Neural crest cell (in vitro differentiated cells): ENCODE measurements around the gene SLC22A13. TPM values are rescaled to one million over a fixed set of nuclear protein-coding genes. Genes with fewer than 3 reads are reported as not detected.
"Not testable (repeated sequence)": the region's sequence is repeated elsewhere in the genome, so short reads cannot be mapped to it uniquely, and the experiment has no call there.

Source experiments
- DNase-seq: peaks from one replicate; pipeline ENCODE4 v3.0.0; 2021; ENCODE audit warnings: low read depth, mixed read lengths, low spot score
- H3K27ac Mint-ChIP-seq: one replicate; pipeline ENCODE4 v1.8.0; 2021; ENCODE audit warnings: mild to moderate bottlenecking, mixed read lengths; ENCODE audit not compliant: unreplicated experiment
- H3K27me3 Mint-ChIP-seq: 2 replicates; pipeline ENCODE4 v1.8.0; 2021; ENCODE audit warnings: low read depth, mild to moderate bottlenecking, mixed read lengths
- H3K36me3 Mint-ChIP-seq: 2 replicates; pipeline ENCODE4 v1.8.0; 2021; ENCODE audit warnings: low read depth, mild to moderate bottlenecking, mixed read lengths
- H3K4me1 Mint-ChIP-seq: 2 replicates; pipeline ENCODE4 v1.8.0; 2021; ENCODE audit warnings: mixed read lengths
- H3K4me3 Mint-ChIP-seq: one replicate; pipeline ENCODE4 v1.8.0; 2021; ENCODE audit warnings: mild to moderate bottlenecking, mixed read lengths
- H3K9me3 Mint-ChIP-seq: 2 replicates; pipeline ENCODE4 v1.8.0; 2021; ENCODE audit warnings: mixed read lengths
- total RNA-seq: library from RNA; stranded (reverse); gene quantifications from 2 replicates; pipeline ENCODE4 v1.2.1, GENCODE V29; 2021
- TF ChIP-seq, protein P1 (sequence below): fragments of 200-600 bp; sonication (generic); conservative IDR thresholded peaks from 2 replicates; pipeline ENCODE4 v1.5.0; 2021; ENCODE audit warnings: antibody characterized with exemption, mild to moderate bottlenecking

Gene SLC22A13
- total RNA-seq, 1 donor from 2014 or later: 0.19 TPM

DNA sequence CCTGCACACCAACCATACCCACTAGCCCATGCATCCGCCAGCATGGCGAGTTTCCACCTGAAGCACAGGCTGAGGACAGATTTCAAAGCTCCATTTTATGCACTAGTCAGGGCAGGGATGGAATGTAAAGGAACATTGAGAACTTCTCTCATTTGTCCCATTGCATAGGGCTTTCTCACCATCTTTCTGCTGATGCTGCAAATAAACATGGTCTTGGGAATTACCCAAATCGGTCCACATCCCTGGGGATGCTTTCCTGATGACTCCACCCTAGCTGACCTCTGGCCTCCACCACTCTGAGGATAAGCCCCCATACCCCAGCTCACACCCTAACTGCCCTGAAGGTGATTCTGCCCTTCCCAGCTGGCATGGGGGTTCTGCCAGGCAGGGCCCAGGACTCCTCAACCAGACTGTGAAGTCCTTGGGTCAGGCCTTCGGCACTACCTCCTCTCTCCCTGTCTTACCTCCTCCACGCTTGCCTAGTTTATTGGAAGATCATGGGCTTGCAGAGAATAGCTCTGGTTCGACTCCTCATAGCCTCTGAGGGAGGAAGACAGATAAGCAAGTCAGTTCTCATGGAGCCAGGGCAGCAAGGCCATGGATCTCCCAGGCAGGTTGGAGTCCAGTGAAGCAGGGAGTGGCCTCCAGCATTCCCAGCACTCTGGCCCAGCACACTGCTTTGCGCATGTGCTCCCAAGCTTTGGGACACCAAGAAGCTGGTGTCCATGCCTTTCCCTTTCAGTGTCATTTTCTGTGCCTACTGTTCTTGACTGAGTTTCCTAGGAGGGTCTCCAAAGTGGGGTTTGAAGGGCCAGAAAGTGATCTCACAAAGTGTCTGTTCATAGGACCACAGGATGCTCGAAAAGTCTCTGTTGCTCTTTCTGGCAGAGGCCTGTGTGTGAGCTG, 53.4 kb downstream of the SLC22A13 start:
- no peak for DNase-seq
- Mint-ChIP-seq H3K4me3 (no peak overlapping the region), H3K27ac (peak overlapping the region; percentile 35), H3K9me3 (peaks cover 2% of the 10 kb centered on the region), H3K4me1 (no peaks in the 10 kb centered on the region), H3K36me3 (no peaks in the 10 kb centered on the region), H3K27me3 (peaks cover 3% of the 10 kb centered on the region)
- TF ChIP-seq, protein P1, sequence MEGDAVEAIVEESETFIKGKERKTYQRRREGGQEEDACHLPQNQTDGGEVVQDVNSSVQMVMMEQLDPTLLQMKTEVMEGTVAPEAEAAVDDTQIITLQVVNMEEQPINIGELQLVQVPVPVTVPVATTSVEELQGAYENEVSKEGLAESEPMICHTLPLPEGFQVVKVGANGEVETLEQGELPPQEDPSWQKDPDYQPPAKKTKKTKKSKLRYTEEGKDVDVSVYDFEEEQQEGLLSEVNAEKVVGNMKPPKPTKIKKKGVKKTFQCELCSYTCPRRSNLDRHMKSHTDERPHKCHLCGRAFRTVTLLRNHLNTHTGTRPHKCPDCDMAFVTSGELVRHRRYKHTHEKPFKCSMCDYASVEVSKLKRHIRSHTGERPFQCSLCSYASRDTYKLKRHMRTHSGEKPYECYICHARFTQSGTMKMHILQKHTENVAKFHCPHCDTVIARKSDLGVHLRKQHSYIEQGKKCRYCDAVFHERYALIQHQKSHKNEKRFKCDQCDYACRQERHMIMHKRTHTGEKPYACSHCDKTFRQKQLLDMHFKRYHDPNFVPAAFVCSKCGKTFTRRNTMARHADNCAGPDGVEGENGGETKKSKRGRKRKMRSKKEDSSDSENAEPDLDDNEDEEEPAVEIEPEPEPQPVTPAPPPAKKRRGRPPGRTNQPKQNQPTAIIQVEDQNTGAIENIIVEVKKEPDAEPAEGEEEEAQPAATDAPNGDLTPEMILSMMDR: no peak

DNA sequence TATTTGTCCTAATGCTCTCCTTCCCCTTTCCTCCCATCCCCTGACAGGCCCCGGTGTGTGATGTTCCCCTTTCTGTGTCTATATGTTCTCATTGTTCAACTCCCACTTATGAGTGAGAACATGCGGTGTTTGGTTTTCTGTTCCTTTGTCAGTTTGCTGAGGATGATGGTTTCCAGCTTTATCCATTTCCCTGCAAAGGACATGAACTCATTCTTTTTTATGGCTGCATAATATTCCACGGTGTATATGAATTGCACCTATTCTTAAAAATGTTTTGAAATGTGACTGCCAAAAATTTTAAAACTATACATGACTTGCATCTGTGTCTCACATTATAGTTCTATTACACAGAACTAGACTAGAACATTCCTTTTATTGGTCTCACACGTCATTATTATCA, 55.0 kb downstream of the SLC22A13 start:
- not testable (repeated sequence) for H3K36me3 Mint-ChIP-seq, H3K4me3 Mint-ChIP-seq, H3K27me3 Mint-ChIP-seq

DNA sequence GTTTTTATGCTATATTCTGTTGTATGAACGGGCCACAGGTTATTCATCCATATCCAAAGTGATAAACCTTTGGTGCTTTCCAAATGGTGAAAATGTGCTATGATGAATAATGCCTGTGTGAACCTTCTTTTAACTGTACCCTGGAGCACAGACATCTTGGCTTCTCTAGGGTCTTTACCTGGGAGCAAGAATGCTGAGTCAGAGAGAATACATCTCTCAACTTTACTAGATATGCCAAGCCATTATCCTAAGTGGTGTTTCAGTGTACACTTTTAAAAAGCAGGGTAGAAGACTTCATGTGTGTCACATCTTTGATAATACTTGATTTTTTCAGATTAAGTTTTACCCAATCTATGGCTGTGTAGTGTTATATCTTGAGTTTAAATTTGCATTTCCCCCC, 57.4 kb downstream of the SLC22A13 start:
- Mint-ChIP-seq H3K4me1 (no peaks in the 10 kb centered on the region), H3K27me3 (peaks cover 6% of the 10 kb centered on the region), H3K4me3 (no peak overlapping the region), H3K27ac (no peak overlapping the region), H3K9me3 (peaks cover 11% of the 10 kb centered on the region), H3K36me3 (no peaks in the 10 kb centered on the region)
- TF ChIP-seq, protein P1: no peak
- no peak for DNase-seq

More for the DNA sequence above, 55.0 kb downstream of the SLC22A13 start:
- H3K4me1 Mint-ChIP-seq, DNase-seq, H3K9me3 Mint-ChIP-seq, H3K27ac Mint-ChIP-seq: not testable (repeated sequence)

DNA sequence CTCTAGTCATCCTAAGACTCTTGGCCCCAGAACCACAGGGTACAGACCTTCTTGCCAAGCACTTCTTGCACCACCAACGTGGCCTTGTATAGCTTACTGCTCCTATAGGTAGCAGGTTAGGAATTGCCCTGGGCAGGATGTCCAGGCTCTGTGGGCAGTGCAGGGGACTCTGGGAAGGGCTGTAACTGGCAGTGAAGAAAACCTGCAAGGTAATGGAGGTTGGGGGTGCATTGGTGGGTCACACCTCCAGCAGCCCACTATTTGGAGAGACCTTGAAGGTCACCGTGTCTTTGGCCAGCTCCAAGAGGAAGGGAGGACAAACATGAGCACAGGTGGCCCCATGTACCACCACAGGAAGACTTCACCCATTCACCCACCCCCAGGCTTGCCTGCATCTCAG, 59.6 kb downstream of the SLC22A13 start:
- H3K36me3 Mint-ChIP-seq: no peaks in the 10 kb centered on the region
- DNase-seq: no peak
- TF ChIP-seq, protein P1: no peak
- no peak overlapping the region for H3K4me3 Mint-ChIP-seq
- H3K27me3 Mint-ChIP-seq: peaks cover 6% of the 10 kb centered on the region
- no peaks in the 10 kb centered on the region for H3K4me1 Mint-ChIP-seq
- H3K9me3 Mint-ChIP-seq: peaks cover 14% of the 10 kb centered on the region
- H3K27ac Mint-ChIP-seq: no peak overlapping the region

DNA sequence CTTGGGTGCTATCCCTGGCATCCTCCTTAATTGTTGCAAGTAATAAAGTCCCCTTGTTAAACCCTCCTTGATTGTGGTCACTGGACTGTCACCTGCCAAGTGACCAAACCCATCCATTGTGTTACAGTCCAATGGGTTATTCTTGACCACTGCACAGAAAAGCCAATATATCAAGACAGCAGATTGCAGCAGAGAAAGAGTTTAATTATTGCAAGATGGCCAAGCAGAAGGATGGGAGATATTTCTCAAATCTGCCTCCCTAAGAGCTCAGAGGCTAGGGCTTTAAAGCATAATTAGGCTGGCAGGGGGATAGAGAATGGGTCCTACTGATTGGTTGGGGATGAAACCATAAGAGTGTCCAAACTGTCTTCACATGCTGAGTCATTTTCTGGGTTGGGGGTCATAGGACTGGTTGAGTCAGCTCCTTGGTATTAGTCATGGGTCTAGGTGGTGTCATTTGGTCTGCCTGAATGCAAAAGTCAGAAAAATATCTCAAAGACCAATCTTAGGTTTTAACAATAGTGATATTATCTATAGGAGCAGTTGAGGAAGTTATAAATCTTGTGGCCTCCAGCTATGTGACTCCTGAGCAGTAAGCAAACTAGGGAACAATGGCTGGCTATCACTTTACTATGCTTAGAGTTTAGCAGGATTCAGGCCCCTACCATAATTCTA, 61.9 kb downstream of the SLC22A13 start:
- peaks cover 14% of the 10 kb centered on the region for H3K9me3 Mint-ChIP-seq
- TF ChIP-seq, protein P1: no peak
- H3K4me3 Mint-ChIP-seq: no peak overlapping the region
- H3K4me1 Mint-ChIP-seq: no peaks in the 10 kb centered on the region
- no peak overlapping the region for H3K27ac Mint-ChIP-seq
- peaks cover 6% of the 10 kb centered on the region for H3K27me3 Mint-ChIP-seq
- H3K36me3 Mint-ChIP-seq: no peaks in the 10 kb centered on the region
- DNase-seq: no peak

Other genes with a start within 250 kb of the SLC22A13 start
- 36.9 and 37.2 TPM in 2 replicates for gene PLCD1, start 236.2 kb upstream of the SLC22A13 start, total RNA-seq
- 1.1 and 1.3 TPM in 2 replicates for gene DLEC1, start 226.6 kb upstream of the SLC22A13 start, total RNA-seq
- 48.9 and 50.2 TPM in 2 replicates for gene ACAA1, start 128.7 kb upstream of the SLC22A13 start, total RNA-seq
- gene MYD88, start 127.2 kb upstream of the SLC22A13 start, total RNA-seq: 39.5 and 39.8 TPM in 2 replicates
- 48.4 and 50.0 TPM in 2 replicates for gene OXSR1, start 100.3 kb upstream of the SLC22A13 start, total RNA-seq
- gene SLC22A14, start 16.5 kb downstream of the SLC22A13 start, total RNA-seq: not detected in 2 replicates
- gene XYLB, start 81.0 kb downstream of the SLC22A13 start, total RNA-seq: 10.1 and 12.0 TPM in 2 replicates
- 77.1 and 79.1 TPM in 2 replicates for gene ACVR2B, start 188.1 kb downstream of the SLC22A13 start, total RNA-seq
- gene EXOG, start 230.5 kb downstream of the SLC22A13 start, total RNA-seq: 26.2 and 26.5 TPM in 2 replicates